Measurements from ENCODE around the gene PDGFC. TPM values are rescaled to one million over a fixed set of nuclear protein-coding genes. Genes with fewer than 3 reads are reported as not detected.

The PDGFC gene
- total and polyA plus RNA-seq, 2 of the 8 experiments (the other 6 are each of a cell fraction or from before 2014, with no cell fraction given): 0.65 to 2.7 TPM

DNA sequence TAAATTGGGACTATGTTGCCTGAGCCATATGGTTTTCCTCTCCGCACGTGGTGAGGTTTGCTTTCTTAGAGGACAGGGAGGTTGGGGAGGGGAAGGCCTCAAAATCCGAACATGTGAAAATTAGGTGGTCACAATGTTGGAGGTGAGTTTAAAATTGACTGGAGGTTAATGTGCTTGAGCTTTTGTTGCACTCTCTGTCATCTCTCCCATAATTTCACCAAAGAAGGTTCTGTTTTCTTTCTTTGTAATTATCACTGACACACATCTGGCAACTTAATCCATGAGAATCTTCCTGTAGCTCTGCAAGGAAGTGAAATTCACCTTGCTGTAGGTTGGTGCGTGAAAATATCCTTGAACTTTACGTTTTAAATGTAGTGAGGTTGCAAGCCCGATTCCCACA lies 225.5 kb downstream of the PDGFC start (continued):
- TF ChIP-seq, protein P1, sequence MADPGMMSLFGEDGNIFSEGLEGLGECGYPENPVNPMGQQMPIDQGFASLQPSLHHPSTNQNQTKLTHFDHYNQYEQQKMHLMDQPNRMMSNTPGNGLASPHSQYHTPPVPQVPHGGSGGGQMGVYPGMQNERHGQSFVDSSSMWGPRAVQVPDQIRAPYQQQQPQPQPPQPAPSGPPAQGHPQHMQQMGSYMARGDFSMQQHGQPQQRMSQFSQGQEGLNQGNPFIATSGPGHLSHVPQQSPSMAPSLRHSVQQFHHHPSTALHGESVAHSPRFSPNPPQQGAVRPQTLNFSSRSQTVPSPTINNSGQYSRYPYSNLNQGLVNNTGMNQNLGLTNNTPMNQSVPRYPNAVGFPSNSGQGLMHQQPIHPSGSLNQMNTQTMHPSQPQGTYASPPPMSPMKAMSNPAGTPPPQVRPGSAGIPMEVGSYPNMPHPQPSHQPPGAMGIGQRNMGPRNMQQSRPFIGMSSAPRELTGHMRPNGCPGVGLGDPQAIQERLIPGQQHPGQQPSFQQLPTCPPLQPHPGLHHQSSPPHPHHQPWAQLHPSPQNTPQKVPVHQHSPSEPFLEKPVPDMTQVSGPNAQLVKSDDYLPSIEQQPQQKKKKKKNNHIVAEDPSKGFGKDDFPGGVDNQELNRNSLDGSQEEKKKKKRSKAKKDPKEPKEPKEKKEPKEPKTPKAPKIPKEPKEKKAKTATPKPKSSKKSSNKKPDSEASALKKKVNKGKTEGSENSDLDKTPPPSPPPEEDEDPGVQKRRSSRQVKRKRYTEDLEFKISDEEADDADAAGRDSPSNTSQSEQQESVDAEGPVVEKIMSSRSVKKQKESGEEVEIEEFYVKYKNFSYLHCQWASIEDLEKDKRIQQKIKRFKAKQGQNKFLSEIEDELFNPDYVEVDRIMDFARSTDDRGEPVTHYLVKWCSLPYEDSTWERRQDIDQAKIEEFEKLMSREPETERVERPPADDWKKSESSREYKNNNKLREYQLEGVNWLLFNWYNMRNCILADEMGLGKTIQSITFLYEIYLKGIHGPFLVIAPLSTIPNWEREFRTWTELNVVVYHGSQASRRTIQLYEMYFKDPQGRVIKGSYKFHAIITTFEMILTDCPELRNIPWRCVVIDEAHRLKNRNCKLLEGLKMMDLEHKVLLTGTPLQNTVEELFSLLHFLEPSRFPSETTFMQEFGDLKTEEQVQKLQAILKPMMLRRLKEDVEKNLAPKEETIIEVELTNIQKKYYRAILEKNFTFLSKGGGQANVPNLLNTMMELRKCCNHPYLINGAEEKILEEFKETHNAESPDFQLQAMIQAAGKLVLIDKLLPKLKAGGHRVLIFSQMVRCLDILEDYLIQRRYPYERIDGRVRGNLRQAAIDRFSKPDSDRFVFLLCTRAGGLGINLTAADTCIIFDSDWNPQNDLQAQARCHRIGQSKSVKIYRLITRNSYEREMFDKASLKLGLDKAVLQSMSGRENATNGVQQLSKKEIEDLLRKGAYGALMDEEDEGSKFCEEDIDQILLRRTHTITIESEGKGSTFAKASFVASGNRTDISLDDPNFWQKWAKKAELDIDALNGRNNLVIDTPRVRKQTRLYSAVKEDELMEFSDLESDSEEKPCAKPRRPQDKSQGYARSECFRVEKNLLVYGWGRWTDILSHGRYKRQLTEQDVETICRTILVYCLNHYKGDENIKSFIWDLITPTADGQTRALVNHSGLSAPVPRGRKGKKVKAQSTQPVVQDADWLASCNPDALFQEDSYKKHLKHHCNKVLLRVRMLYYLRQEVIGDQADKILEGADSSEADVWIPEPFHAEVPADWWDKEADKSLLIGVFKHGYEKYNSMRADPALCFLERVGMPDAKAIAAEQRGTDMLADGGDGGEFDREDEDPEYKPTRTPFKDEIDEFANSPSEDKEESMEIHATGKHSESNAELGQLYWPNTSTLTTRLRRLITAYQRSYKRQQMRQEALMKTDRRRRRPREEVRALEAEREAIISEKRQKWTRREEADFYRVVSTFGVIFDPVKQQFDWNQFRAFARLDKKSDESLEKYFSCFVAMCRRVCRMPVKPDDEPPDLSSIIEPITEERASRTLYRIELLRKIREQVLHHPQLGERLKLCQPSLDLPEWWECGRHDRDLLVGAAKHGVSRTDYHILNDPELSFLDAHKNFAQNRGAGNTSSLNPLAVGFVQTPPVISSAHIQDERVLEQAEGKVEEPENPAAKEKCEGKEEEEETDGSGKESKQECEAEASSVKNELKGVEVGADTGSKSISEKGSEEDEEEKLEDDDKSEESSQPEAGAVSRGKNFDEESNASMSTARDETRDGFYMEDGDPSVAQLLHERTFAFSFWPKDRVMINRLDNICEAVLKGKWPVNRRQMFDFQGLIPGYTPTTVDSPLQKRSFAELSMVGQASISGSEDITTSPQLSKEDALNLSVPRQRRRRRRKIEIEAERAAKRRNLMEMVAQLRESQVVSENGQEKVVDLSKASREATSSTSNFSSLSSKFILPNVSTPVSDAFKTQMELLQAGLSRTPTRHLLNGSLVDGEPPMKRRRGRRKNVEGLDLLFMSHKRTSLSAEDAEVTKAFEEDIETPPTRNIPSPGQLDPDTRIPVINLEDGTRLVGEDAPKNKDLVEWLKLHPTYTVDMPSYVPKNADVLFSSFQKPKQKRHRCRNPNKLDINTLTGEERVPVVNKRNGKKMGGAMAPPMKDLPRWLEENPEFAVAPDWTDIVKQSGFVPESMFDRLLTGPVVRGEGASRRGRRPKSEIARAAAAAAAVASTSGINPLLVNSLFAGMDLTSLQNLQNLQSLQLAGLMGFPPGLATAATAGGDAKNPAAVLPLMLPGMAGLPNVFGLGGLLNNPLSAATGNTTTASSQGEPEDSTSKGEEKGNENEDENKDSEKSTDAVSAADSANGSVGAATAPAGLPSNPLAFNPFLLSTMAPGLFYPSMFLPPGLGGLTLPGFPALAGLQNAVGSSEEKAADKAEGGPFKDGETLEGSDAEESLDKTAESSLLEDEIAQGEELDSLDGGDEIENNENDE (IDR thresholded peaks at IDR 0.05; ENCODE audit: insufficient replicate concordance, low read length): no peak
- TF ChIP-seq CREB1 (IDR thresholded peaks at IDR 0.05): no peak
- no peak for TF ChIP-seq TAF7 (optimal IDR thresholded peaks at IDR 0.05; ENCODE audit: borderline replicate concordance, low read depth, low read length)
- no peak for TF ChIP-seq POU5F1 (IDR thresholded peaks at IDR 0.05; ENCODE audit: low read depth, low read length)
- TF ChIP-seq TCF12 (IDR thresholded peaks at IDR 0.05; ENCODE audit: low read depth, low read length): no peak
- TF ChIP-seq ZNF274 (IDR thresholded peaks at IDR 0.05; ENCODE audit: borderline replicate concordance, extremely low read depth, low read length): no peak
- TF ChIP-seq, protein P2, sequence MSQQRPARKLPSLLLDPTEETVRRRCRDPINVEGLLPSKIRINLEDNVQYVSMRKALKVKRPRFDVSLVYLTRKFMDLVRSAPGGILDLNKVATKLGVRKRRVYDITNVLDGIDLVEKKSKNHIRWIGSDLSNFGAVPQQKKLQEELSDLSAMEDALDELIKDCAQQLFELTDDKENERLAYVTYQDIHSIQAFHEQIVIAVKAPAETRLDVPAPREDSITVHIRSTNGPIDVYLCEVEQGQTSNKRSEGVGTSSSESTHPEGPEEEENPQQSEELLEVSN (IDR thresholded peaks at IDR 0.05): no peak
- no peak for TF ChIP-seq CTBP2 (IDR thresholded peaks at IDR 0.05; ENCODE audit: borderline replicate concordance, insufficient read depth, insufficient read length, low read length)
- TF ChIP-seq RAD21 (IDR thresholded peaks at IDR 0.05 in 1 of 2, conservative IDR thresholded peaks at IDR 0.05 in 1 of 2; ENCODE audit: low read depth in 2 of 2, low read length in 2 of 2): no peak
- TF ChIP-seq, protein P3, sequence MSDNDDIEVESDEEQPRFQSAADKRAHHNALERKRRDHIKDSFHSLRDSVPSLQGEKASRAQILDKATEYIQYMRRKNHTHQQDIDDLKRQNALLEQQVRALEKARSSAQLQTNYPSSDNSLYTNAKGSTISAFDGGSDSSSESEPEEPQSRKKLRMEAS (IDR thresholded peaks at IDR 0.05): no peak
